ENCODE data around the gene STEAP2.
"Not testable (repeated sequence)": the region's sequence is repeated elsewhere in the genome, so short reads cannot be mapped to it uniquely, and the experiment has no call there.

The STEAP2 gene

DNA sequence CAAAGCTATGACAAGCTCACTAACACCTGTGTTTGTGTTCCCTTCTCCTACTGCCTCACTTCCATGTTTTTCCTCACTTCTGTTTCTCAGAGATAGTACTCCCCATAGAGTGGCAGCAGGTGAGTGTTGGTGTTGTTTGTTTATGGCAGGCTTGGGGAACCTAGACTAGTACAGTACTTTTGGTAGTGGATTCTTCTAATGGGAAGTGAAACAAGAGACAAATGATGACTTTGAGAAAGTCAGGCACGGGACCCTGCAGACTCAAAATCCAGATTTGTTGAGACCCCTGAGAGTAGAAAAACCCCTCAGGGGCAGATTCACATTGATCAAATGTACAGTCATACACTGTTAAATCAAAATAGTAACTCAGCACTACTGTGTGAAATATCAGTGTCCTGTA lies 27.0 kb downstream of the STEAP2 start:
- no peak for DNase-seq

- no peak for DNase-seq
Observed at GRCh38 chr7:90239050-90239449, 27.5 kb downstream of the STEAP2 start.

- no peak for DNase-seq
Observed at GRCh38 chr7:90239625-90240228, 28.2 kb downstream of the STEAP2 start.

GRCh38 chr7:90242369-90243168 lies 31.0 kb downstream of the STEAP2 start:
- no peak for DNase-seq

- no peak for DNase-seq
Observed at GRCh38 chr7:90243556-90243955, 32.0 kb downstream of the STEAP2 start.

GRCh38 chr7:90244565-90244908 lies 33.0 kb downstream of the STEAP2 start:
- DNase-seq: no peak

- DNase-seq: peak; percentile 96
Observed at GRCh38 chr7:90244909-90245851, 33.6 kb downstream of the STEAP2 start, which contains the start of gene CFAP69. Gene CFAP69, plus strand, starts transcription at chr7:90245174. Its CDS starts 251 bp downstream, at chr7:90245425.

DNA sequence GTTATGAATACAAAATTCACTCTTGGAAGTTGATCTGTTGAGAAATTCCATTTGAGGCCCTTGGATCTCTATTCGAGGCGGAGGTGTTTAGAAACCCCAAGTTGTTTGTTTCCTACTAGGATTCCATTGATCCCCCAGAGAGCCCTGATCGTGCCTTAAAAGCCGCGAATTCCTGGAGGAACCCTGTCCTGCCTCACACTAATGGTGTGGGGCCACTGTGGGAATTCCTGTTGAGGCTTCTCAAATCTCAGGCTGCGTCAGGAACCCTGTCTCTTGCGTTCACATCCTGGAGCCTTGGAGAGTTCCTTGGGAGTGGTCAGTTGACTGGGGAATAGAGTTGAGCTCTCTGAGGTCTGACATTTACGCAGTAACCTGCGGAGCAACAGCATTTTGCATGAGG lies 34.6 kb downstream of the STEAP2 start:
- no peak for DNase-seq

DNA sequence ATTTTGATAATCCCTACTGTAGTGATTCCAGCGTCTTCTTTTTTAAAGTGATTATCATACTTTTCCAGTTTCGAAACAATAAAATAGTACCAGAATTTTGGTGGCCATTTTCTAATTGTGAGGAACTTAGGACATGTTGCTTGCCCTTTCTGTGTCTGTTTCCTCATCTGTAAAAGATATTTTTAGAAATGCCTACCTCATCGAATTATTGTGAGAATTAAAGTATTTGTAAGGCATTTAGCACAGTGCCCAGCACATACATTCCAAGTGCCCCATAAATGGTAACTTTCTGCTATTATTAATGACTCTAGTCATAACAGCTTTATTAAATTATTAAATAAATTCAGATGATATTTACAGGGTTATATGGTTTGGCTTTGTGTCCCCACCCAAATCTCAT lies 37.2 kb downstream of the STEAP2 start:
- DNase-seq: no peak

DNA sequence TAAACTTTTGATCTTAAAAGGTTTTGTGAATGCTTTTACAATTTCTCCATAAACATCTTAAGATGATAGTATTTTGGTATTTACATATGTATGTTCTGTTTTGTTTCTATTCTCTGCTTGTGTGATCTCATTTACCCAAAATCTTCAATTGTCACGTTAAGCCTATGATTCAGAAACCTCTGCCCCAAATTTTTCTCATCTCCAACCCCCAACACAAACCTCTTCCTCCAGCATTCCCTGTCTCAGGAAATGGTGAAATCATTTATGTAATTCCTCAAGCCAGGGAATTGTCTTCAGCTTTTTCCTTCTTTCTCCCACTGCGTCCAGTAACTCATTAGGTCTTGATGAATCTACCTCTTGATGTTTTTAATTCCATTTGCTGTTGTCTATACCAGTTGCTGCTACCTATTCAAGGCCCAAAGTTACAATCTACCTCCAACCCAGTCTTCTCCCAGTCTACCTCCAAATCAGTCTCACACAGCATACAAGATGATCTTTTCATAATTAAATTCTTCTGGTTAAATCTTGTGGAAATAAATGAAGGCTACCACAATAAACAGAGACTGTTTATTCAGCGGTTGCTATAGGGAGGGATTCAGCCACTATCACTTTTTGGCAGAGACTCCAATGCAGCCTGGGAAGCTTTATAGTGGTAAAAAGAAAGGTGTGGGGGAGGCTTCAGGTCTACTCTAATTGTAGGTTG lies 39.2 kb downstream of the STEAP2 start:
- DNase-seq: no peak

DNA sequence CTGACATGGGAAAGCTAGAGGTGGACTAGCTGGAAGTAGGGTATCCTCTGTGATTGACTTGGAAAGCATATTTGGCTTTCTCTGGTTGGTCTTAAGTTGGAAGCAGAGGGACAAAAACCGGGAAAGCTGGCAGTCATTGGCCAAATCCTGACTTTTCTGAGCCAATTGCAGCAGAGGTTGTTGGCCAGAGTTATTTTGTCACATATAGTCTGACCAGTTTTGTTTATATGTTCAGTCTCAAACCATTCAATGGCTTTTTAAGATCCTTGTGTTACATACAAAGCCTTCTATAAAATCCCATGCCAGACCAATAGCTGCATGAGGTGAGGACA lies 39.7 kb downstream of the STEAP2 start:
- no peak for DNase-seq

- DNase-seq: not testable (repeated sequence)
Observed at GRCh38 chr7:90256011-90256410, 44.5 kb downstream of the STEAP2 start.

GRCh38 chr7:90256778-90257177 lies 45.2 kb downstream of the STEAP2 start:
- DNase-seq: no peak

- no peak for DNase-seq
Observed at GRCh38 chr7:90261441-90261840, 49.9 kb downstream of the STEAP2 start.

DNA sequence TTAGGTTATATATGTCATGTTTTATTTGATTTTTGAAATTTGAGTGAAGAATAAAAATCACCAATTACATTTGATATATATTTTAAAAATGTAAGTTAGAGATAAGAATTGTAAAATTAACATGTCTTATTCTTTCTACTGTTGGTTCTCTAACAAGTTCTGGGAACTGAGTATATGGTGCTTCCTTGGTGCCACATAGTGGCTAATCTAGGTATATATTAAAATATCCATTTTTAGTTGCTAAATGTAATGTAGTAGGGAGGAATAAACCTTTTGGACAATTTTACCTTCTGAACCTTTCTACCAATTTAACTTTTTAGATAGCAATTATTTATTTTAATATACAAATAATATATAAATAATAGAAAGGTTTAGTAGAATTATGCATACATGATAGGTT lies 50.9 kb downstream of the STEAP2 start:
- DNase-seq: peak; percentile 67

GRCh38 chr7:90266808-90267207 lies 55.3 kb downstream of the STEAP2 start:
- DNase-seq: no peak

DNA sequence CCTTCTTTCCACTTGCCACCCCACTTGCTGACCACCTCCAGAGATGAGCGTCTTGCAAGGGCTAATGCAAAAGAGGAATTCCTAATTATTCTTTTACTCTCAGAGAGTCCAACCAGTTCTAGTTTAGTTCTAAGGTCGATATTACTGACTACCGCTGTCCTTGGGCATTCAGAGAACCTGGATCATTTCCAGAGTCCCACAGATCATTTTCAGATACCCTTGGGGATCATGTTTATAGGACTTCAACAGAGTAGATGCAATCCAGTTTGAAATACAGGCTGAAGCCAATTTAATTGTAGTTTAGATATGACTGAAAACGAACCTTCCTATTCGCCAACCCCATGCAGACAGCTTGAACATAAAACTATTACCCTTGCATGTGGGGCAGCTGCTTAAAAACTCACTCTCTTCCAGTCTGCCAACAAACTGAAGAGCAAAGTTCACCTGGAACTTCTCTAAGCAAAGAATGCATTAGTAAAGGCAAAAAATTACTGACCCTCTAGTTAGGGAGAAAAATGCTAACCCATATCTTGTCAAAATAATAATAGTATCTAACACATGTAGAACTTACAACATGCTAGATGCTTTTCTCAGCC lies 55.8 kb downstream of the STEAP2 start:
- DNase-seq: no peak

DNA sequence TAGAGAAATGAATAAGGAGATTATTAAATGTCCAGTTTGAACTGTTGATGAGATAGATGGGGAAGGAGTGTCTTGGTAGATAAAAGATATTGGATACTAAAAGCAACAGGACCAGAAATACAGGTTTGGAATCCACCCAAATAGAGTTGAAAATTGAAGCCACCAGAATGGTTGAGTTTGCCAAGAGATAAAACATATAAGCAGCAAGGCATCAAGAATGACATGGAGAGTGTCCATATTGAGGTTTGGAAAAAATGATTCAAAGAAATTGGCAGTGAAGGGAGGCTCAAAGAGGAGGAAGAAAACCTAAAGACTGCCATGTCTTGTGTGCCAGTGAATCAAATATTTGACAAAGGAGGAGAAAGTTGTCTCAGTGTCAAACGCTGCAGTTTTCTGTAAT lies 57.6 kb downstream of the STEAP2 start:
- DNase-seq: peak; percentile 11

GRCh38 chr7:90270431-90271178 lies 59.1 kb downstream of the STEAP2 start:
- DNase-seq: no peak

- DNase-seq: no peak
Observed at GRCh38 chr7:90271753-90272152, 60.2 kb downstream of the STEAP2 start.

- no peak for DNase-seq
Observed at GRCh38 chr7:90272242-90272641, 60.7 kb downstream of the STEAP2 start.

DNA sequence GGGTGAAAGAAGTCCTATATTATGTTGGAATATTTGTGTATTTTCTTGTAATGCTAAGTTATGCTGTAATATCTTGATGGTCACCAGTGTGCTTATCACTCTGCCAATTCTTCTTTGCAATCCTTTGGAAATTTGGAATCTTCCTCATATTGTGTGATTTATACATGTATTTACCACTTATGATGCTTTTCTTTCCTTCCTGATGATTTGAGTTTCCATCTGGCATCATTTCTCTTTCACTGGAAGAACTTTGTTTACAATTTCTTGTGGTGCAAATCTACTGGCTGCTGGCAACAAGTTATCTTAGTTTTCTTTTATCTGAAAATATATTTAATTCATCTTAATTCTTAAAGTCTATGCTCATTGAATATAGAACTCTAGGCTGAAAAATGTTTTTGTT lies 62.6 kb downstream of the STEAP2 start:
- no peak for DNase-seq
